Measurements from ENCODE around the gene NOTCH2.

The NOTCH2 gene

GRCh38 chr1:119917304-119918055 is 152.0 kb downstream of the NOTCH2 start:
- Mint-ChIP-seq H3K27me3 (no peaks in the 10 kb centered on the region), H3K9me3 (ENCODE audit: low read depth) (no peaks in the 10 kb centered on the region), H3K27ac (peak overlapping the region; percentile 22), H3K36me3 (peaks cover 27% of the 10 kb centered on the region), H3K4me1 (ENCODE audit: low read depth) (no peaks in the 10 kb centered on the region), H3K4me3 (no peak overlapping the region)

GRCh38 chr1:119915517-119915916 is 153.9 kb downstream of the NOTCH2 start:
- Mint-ChIP-seq H3K4me3 (no peak overlapping the region), H3K9me3 (ENCODE audit: low read depth) (no peaks in the 10 kb centered on the region), H3K27ac (no peak overlapping the region), H3K36me3 (peaks cover 19% of the 10 kb centered on the region), H3K27me3 (no peaks in the 10 kb centered on the region), H3K4me1 (ENCODE audit: low read depth) (no peaks in the 10 kb centered on the region)

GRCh38 chr1:119914071-119914470 is 155.4 kb downstream of the NOTCH2 start:
- H3K4me1 Mint-ChIP-seq (ENCODE audit: low read depth) = no peaks in the 10 kb centered on the region
- no peaks in the 10 kb centered on the region for H3K9me3 Mint-ChIP-seq (ENCODE audit: low read depth)
- no peak overlapping the region for H3K27ac Mint-ChIP-seq
- peaks cover 17% of the 10 kb centered on the region for H3K36me3 Mint-ChIP-seq
- no peak overlapping the region for H3K4me3 Mint-ChIP-seq
- H3K27me3 Mint-ChIP-seq = no peaks in the 10 kb centered on the region

GRCh38 chr1:119912963-119913362 is 156.5 kb downstream of the NOTCH2 start:
- H3K4me1 Mint-ChIP-seq (ENCODE audit: low read depth) = no peaks in the 10 kb centered on the region
- H3K4me3 Mint-ChIP-seq = no peak overlapping the region
- H3K36me3 Mint-ChIP-seq = peaks cover 17% of the 10 kb centered on the region
- no peak overlapping the region for H3K27ac Mint-ChIP-seq
- H3K9me3 Mint-ChIP-seq (ENCODE audit: low read depth) = no peaks in the 10 kb centered on the region
- no peaks in the 10 kb centered on the region for H3K27me3 Mint-ChIP-seq

GRCh38 chr1:119911775-119912174 is 157.7 kb downstream of the NOTCH2 start:
- Mint-ChIP-seq H3K27ac (no peak overlapping the region), H3K36me3 (peaks cover 17% of the 10 kb centered on the region), H3K4me3 (no peak overlapping the region), H3K27me3 (no peaks in the 10 kb centered on the region), H3K9me3 (ENCODE audit: low read depth) (no peaks in the 10 kb centered on the region), H3K4me1 (ENCODE audit: low read depth) (no peaks in the 10 kb centered on the region)

GRCh38 chr1:119910618-119911017 is 158.8 kb downstream of the NOTCH2 start:
- H3K36me3 Mint-ChIP-seq = peaks cover 18% of the 10 kb centered on the region
- H3K27ac Mint-ChIP-seq = no peak overlapping the region
- H3K27me3 Mint-ChIP-seq = peaks cover 4% of the 10 kb centered on the region
- peaks cover 4% of the 10 kb centered on the region for H3K9me3 Mint-ChIP-seq (ENCODE audit: low read depth)
- no peak overlapping the region for H3K4me3 Mint-ChIP-seq
- no peaks in the 10 kb centered on the region for H3K4me1 Mint-ChIP-seq (ENCODE audit: low read depth)

GRCh38 chr1:119909890-119910596 is 159.4 kb downstream of the NOTCH2 start:
- Mint-ChIP-seq H3K4me3 (no peak overlapping the region), H3K36me3 (peaks cover 14% of the 10 kb centered on the region), H3K27me3 (peaks cover 5% of the 10 kb centered on the region), H3K4me1 (ENCODE audit: low read depth) (no peaks in the 10 kb centered on the region), H3K9me3 (ENCODE audit: low read depth) (peaks cover 8% of the 10 kb centered on the region), H3K27ac (no peak overlapping the region)

- H3K4me3 Mint-ChIP-seq = no peak overlapping the region
- peaks cover 13% of the 10 kb centered on the region for H3K9me3 Mint-ChIP-seq (ENCODE audit: low read depth)
- H3K4me1 Mint-ChIP-seq (ENCODE audit: low read depth) = no peaks in the 10 kb centered on the region
- H3K27ac Mint-ChIP-seq = no peak overlapping the region
- peaks cover 7% of the 10 kb centered on the region for H3K36me3 Mint-ChIP-seq
- H3K27me3 Mint-ChIP-seq = peaks cover 5% of the 10 kb centered on the region
These were observed 160.8 kb downstream of the NOTCH2 start for GRCh38 chr1:119908661-119909060.

- H3K9me3 Mint-ChIP-seq (ENCODE audit: low read depth) = peaks cover 13% of the 10 kb centered on the region
- peaks cover 6% of the 10 kb centered on the region for H3K36me3 Mint-ChIP-seq
- H3K27me3 Mint-ChIP-seq = peaks cover 6% of the 10 kb centered on the region
- H3K27ac Mint-ChIP-seq = no peak overlapping the region
- no peaks in the 10 kb centered on the region for H3K4me1 Mint-ChIP-seq (ENCODE audit: low read depth)
- no peak overlapping the region for H3K4me3 Mint-ChIP-seq
These were observed 162.4 kb downstream of the NOTCH2 start for GRCh38 chr1:119906927-119907652.

GRCh38 chr1:119903443-119903835 is 166.0 kb downstream of the NOTCH2 start:
- Mint-ChIP-seq H3K36me3 (peaks cover 6% of the 10 kb centered on the region), H3K4me3 (no peak overlapping the region), H3K4me1 (ENCODE audit: low read depth) (no peaks in the 10 kb centered on the region), H3K27ac (no peak overlapping the region), H3K9me3 (ENCODE audit: low read depth) (peaks cover 13% of the 10 kb centered on the region), H3K27me3 (peaks cover 7% of the 10 kb centered on the region)

GRCh38 chr1:119902775-119903442 is 166.6 kb downstream of the NOTCH2 start:
- H3K4me3 Mint-ChIP-seq = no peak overlapping the region
- peaks cover 13% of the 10 kb centered on the region for H3K9me3 Mint-ChIP-seq (ENCODE audit: low read depth)
- H3K27ac Mint-ChIP-seq = no peak overlapping the region
- no peaks in the 10 kb centered on the region for H3K4me1 Mint-ChIP-seq (ENCODE audit: low read depth)
- H3K27me3 Mint-ChIP-seq = peaks cover 7% of the 10 kb centered on the region
- peaks cover 6% of the 10 kb centered on the region for H3K36me3 Mint-ChIP-seq

GRCh38 chr1:119898981-119899720 is 170.3 kb downstream of the NOTCH2 start:
- H3K27ac Mint-ChIP-seq = no peak overlapping the region
- H3K4me3 Mint-ChIP-seq = no peak overlapping the region
- H3K36me3 Mint-ChIP-seq = no peaks in the 10 kb centered on the region
- H3K9me3 Mint-ChIP-seq (ENCODE audit: low read depth) = no peaks in the 10 kb centered on the region
- no peaks in the 10 kb centered on the region for H3K4me1 Mint-ChIP-seq (ENCODE audit: low read depth)
- H3K27me3 Mint-ChIP-seq = peaks cover 7% of the 10 kb centered on the region

- H3K27me3 Mint-ChIP-seq = peaks cover 7% of the 10 kb centered on the region
- peaks cover 2% of the 10 kb centered on the region for H3K4me1 Mint-ChIP-seq (ENCODE audit: low read depth)
- no peaks in the 10 kb centered on the region for H3K36me3 Mint-ChIP-seq
- H3K4me3 Mint-ChIP-seq = no peak overlapping the region
- no peaks in the 10 kb centered on the region for H3K9me3 Mint-ChIP-seq (ENCODE audit: low read depth)
- no peak overlapping the region for H3K27ac Mint-ChIP-seq
These were observed 170.9 kb downstream of the NOTCH2 start for GRCh38 chr1:119898530-119898929.

- Mint-ChIP-seq H3K4me3 (no peak within 1 kb of the TSS), H3K27ac (no peak within 1 kb of the TSS), H3K4me1 (ENCODE audit: low read depth) (peaks cover 8% of the 10 kb centered on the region), H3K36me3 (no peaks in the 10 kb centered on the region), H3K9me3 (ENCODE audit: low read depth) (no peaks in the 10 kb centered on the region), H3K27me3 (peaks cover 6% of the 10 kb centered on the region)
These were observed 173.2 kb downstream of the NOTCH2 start, which contains the start of gene ADAM30 for GRCh38 chr1:119896303-119896702. Gene ADAM30, minus strand, starts transcription at chr1:119896515. Its CDS starts 179 bp downstream, at chr1:119896336.
